Measurements from ENCODE around the gene URM1.

Gene URM1

DNA sequence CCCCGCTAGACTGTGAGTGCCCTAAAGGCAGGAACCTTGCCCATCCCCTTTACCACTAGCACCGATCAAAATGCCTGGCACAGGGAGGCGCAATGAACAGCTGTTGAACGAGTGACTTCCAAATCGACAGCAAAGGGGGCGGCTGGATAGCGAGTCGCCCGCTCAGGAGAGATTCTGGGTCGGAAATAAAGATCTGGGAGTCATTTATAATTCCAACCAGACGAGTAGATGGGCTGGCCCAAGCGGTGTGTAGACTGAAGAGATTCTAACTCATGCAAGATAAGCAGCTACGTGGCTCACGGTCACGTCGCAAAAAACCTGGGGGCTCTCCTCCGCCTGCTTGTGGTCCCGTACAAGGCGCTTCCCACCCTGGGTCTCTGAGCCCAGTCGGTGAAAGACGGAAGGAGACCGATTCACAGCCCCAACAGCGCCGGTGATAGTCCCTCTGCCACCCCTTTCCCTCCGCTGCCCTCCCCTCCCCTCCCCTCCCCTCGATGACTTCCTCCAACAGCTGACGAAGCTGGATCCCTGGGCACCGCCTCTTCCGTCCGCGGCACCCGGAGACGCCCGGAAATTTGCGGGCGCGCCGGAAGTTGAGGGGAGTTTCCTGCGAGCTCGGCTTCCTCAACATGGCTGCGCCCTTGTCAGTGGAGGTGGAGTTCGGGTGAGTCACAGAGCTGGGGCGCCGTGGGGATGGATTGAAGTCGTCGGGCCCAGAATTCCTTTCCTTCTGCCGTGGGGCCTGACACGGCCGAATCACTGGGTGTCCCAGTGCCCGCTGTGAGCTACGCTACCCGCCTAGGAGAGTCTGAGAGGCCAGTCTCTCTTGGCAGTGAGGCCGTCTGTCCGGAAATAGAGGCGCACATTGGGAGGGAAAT lies at the start of gene URM1:
Gene URM1, plus strand, starts transcription at position 623 of the 878 bp plus-strand sequence. Its CDS starts 7 bp downstream, at position 630.
- Histone ChIP-seq H3K36me3 (ENCODE audit: insufficient read depth, insufficient read length, low read length) (peaks cover 37% of the 10 kb centered on the region), H3K4me1 (ENCODE audit: insufficient read depth, insufficient read length) (no peaks in the 10 kb centered on the region), H3K4me3 (ENCODE audit: insufficient read length, low read depth) (peak within 1 kb of the TSS; percentile 98), H3K27me3 (ENCODE audit: insufficient read depth, insufficient read length) (peaks cover 19% of the 10 kb centered on the region), H3K9ac (ENCODE audit: insufficient read length, low read depth) (peak within 1 kb of the TSS; percentile 93), H3K9me3 (ENCODE audit: insufficient read depth, low read length) (no peaks in the 10 kb centered on the region)
- peak; percentile 89 for DNase-seq (ENCODE audit: low read depth, low spot score)
- no peak for TF ChIP-seq ZNF274 (IDR thresholded peaks at IDR 0.05; ENCODE audit: low read depth, low read length)
- no peak for TF ChIP-seq SUZ12 (IDR thresholded peaks at IDR 0.05; ENCODE audit: extremely low read depth, insufficient read depth, insufficient read length)
- TF ChIP-seq YY1 (IDR thresholded peaks at IDR 0.05; ENCODE audit: insufficient read depth, insufficient read length) = peak; percentile 92

DNA sequence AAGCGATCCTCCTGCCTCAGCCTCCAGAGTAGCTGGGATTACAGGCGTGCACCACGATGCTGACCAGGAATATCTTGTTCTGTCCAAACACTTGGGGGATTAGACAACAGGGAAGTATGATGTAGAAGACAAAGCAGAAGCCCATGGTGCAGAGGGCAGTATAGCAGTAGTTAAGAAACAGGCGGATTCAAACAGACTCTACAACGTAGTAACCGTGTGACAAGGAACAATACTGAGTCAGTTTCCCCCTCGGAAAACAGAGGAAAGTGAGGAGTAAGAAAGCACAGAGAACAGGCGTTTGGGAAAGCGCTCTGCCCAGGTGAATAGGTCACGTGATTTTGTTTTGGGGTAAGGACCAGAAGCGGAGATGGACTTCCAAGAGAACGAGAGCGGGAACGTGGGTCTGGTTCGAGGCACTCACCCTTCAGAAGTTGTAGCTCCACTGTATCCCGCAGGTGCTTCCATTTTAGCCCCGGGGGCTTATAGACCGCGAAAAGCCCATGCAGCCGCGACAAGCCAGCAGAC lies 49.2 kb upstream of the URM1 start:
- Histone ChIP-seq H3K9ac (ENCODE audit: insufficient read length, low read depth) (peak overlapping the region; percentile 92), H3K27me3 (ENCODE audit: insufficient read depth, insufficient read length) (no peaks in the 10 kb centered on the region), H3K36me3 (ENCODE audit: insufficient read depth, insufficient read length, low read length) (peaks cover 45% of the 10 kb centered on the region), H3K4me3 (ENCODE audit: insufficient read length, low read depth) (peak overlapping the region; percentile 81), H3K9me3 (ENCODE audit: insufficient read depth, low read length) (no peaks in the 10 kb centered on the region), H3K4me1 (ENCODE audit: insufficient read depth, insufficient read length) (no peaks in the 10 kb centered on the region)
- DNase-seq (ENCODE audit: low read depth, low spot score) = no peak
- TF ChIP-seq YY1 (IDR thresholded peaks at IDR 0.05; ENCODE audit: insufficient read depth, insufficient read length) (no peak), SUZ12 (IDR thresholded peaks at IDR 0.05; ENCODE audit: extremely low read depth, insufficient read depth, insufficient read length) (no peak), ZNF274 (IDR thresholded peaks at IDR 0.05; ENCODE audit: low read depth, low read length) (no peak)

- Histone ChIP-seq H3K27me3 (ENCODE audit: insufficient read depth, insufficient read length) (no peaks in the 10 kb centered on the region), H3K9ac (ENCODE audit: insufficient read length, low read depth) (peak within 1 kb of the TSS; percentile 92), H3K4me3 (ENCODE audit: insufficient read length, low read depth) (peak within 1 kb of the TSS; percentile 81), H3K4me1 (ENCODE audit: insufficient read depth, insufficient read length) (no peaks in the 10 kb centered on the region), H3K36me3 (ENCODE audit: insufficient read depth, insufficient read length, low read length) (peaks cover 45% of the 10 kb centered on the region), H3K9me3 (ENCODE audit: insufficient read depth, low read length) (no peaks in the 10 kb centered on the region)
- TF ChIP-seq SUZ12 (IDR thresholded peaks at IDR 0.05; ENCODE audit: extremely low read depth, insufficient read depth, insufficient read length) (no peak), YY1 (IDR thresholded peaks at IDR 0.05; ENCODE audit: insufficient read depth, insufficient read length) (peak; percentile 93)
- peak; percentile 92 for DNase-seq (ENCODE audit: low read depth, low spot score)
These were observed 48.6 kb upstream of the URM1 start, which contains the start of the genes COQ4 and TRUB2 for GRCh38 chr9:128322404-128323211. Gene COQ4, plus strand, starts transcription at chr9:128322839. Its CDS starts 20 bp downstream, at chr9:128322859. Gene TRUB2, minus strand, starts transcription at chr9:128322447. Its CDS starts 39 bp downstream, at chr9:128322408.

DNA sequence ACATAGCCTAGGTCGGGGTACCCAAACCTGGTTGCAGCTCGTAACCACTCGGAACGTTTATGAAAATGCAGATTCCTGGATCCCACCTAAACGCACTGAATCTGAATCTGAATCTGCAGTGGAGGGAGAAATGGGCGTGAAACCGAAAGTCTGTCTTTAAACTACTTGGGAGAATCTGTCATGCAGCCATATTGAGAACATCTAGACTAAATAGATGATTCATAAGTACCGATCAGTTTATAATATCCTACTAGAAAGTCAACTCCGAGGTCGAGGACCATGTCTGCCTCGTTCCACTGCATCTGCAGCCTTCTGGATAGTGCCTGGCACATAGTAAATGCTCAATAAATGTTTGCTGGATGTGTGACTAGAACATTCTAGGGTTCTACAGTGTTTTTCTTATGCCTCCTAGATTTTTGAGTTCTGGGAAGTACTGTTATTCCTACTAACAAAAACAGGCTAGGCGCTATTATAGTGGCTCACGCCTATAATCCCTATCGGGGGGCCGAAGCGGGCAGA lies 47.9 kb upstream of the URM1 start:
- Histone ChIP-seq H3K4me1 (ENCODE audit: insufficient read depth, insufficient read length) (no peaks in the 10 kb centered on the region), H3K9me3 (ENCODE audit: insufficient read depth, low read length) (no peaks in the 10 kb centered on the region), H3K9ac (ENCODE audit: insufficient read length, low read depth) (peak overlapping the region; percentile 92), H3K4me3 (ENCODE audit: insufficient read length, low read depth) (peak overlapping the region; percentile 81), H3K27me3 (ENCODE audit: insufficient read depth, insufficient read length) (no peaks in the 10 kb centered on the region), H3K36me3 (ENCODE audit: insufficient read depth, insufficient read length, low read length) (peaks cover 48% of the 10 kb centered on the region)
- no peak for DNase-seq (ENCODE audit: low read depth, low spot score)
- TF ChIP-seq SUZ12 (IDR thresholded peaks at IDR 0.05; ENCODE audit: extremely low read depth, insufficient read depth, insufficient read length) (no peak), YY1 (IDR thresholded peaks at IDR 0.05; ENCODE audit: insufficient read depth, insufficient read length) (no peak), ZNF274 (IDR thresholded peaks at IDR 0.05; ENCODE audit: low read depth, low read length) (no peak)

- H3K9ac ChIP-seq (ENCODE audit: insufficient read length, low read depth) = peak overlapping the region; percentile 92
- H3K4me3 ChIP-seq (ENCODE audit: insufficient read length, low read depth) = peak overlapping the region; percentile 81
- H3K27me3 ChIP-seq (ENCODE audit: insufficient read depth, insufficient read length) = no peaks in the 10 kb centered on the region
- no peaks in the 10 kb centered on the region for H3K4me1 ChIP-seq (ENCODE audit: insufficient read depth, insufficient read length)
- no peaks in the 10 kb centered on the region for H3K9me3 ChIP-seq (ENCODE audit: insufficient read depth, low read length)
- DNase-seq (ENCODE audit: low read depth, low spot score) = no peak
- H3K36me3 ChIP-seq (ENCODE audit: insufficient read depth, insufficient read length, low read length) = peaks cover 53% of the 10 kb centered on the region
- TF ChIP-seq SUZ12 (IDR thresholded peaks at IDR 0.05; ENCODE audit: extremely low read depth, insufficient read depth, insufficient read length) = no peak
- no peak for TF ChIP-seq YY1 (IDR thresholded peaks at IDR 0.05; ENCODE audit: insufficient read depth, insufficient read length)
- no peak for TF ChIP-seq ZNF274 (IDR thresholded peaks at IDR 0.05; ENCODE audit: low read depth, low read length)
These were observed 47.4 kb upstream of the URM1 start for GRCh38 chr9:128323791-128324190.

- Histone ChIP-seq H3K9ac (ENCODE audit: insufficient read length, low read depth) (no peak overlapping the region), H3K4me1 (ENCODE audit: insufficient read depth, insufficient read length) (no peaks in the 10 kb centered on the region), H3K9me3 (ENCODE audit: insufficient read depth, low read length) (no peaks in the 10 kb centered on the region), H3K27me3 (ENCODE audit: insufficient read depth, insufficient read length) (no peaks in the 10 kb centered on the region), H3K4me3 (ENCODE audit: insufficient read length, low read depth) (no peak overlapping the region), H3K36me3 (ENCODE audit: insufficient read depth, insufficient read length, low read length) (peaks cover 59% of the 10 kb centered on the region)
- TF ChIP-seq SUZ12 (IDR thresholded peaks at IDR 0.05; ENCODE audit: extremely low read depth, insufficient read depth, insufficient read length) = no peak
- TF ChIP-seq YY1 (IDR thresholded peaks at IDR 0.05; ENCODE audit: insufficient read depth, insufficient read length) = no peak
- no peak for TF ChIP-seq ZNF274 (IDR thresholded peaks at IDR 0.05; ENCODE audit: low read depth, low read length)
- DNase-seq (ENCODE audit: low read depth, low spot score) = no peak
These were observed 46.8 kb upstream of the URM1 start for GRCh38 chr9:128324401-128324800.

Data from NT2/D1 (cell line).